WERI-Rb-1 (cell line): Measurements from ENCODE around the gene ATP11A.

Experiments
- DNase-seq: peaks from one replicate; pipeline ENCODE4 v3.0.0-alpha.2; 2020
- H3K27ac ChIP-seq: fragments of 250-450 bp; sonication (Bioruptor Pico); 2 replicates; pipeline ENCODE4 v1.5.1; 2020; ENCODE audit warnings: mild to moderate bottlenecking, moderate library complexity
- H3K27me3 ChIP-seq: fragments of 250-450 bp; sonication (Bioruptor Pico); 2 replicates; pipeline ENCODE4 v1.5.1; 2021; ENCODE audit warnings: mild to moderate bottlenecking, low read depth, moderate library complexity; ENCODE audit not compliant: insufficient read depth, severe bottlenecking
- H3K36me3 ChIP-seq: fragments of 250-450 bp; sonication (Bioruptor Pico); 2 replicates; pipeline ENCODE4 v1.5.1; 2020; ENCODE audit warnings: mild to moderate bottlenecking, moderate library complexity
- H3K4me3 ChIP-seq: 2 replicates; pipeline ENCODE4 v1.5.1; 2011; ENCODE audit warnings: low read depth, mild to moderate bottlenecking, control low read depth, low read length
- H3K9me3 ChIP-seq: fragments of 250-450 bp; sonication (Bioruptor Pico); 2 replicates; pipeline ENCODE4 v1.5.1; 2021; ENCODE audit warnings: mild to moderate bottlenecking, moderate library complexity; ENCODE audit not compliant: severe bottlenecking
- CTCF ChIP-seq: IDR thresholded peaks from 2 replicates; pipeline ENCODE4 v1.5.1; 2011; ENCODE audit warnings: low read depth, mild to moderate bottlenecking, control low read depth, inconsistent platforms, low read length

Gene ATP11A

GRCh38 chr13:112772929-112773328 lies 83.1 kb downstream of the ATP11A start:
- Histone ChIP-seq H3K4me3 (no peak overlapping the region), H3K27ac (peak overlapping the region; percentile 36; the same call in 1 of the 2 replicates), H3K36me3 (no peaks in the 10 kb centered on the region), H3K27me3 (no peaks in the 10 kb centered on the region), H3K9me3 (no peaks in the 10 kb centered on the region)
- peak; percentile 81 for DNase-seq
- no peak for TF ChIP-seq CTCF

- no peak for TF ChIP-seq CTCF
- H3K4me3 ChIP-seq: no peak overlapping the region
- no peaks in the 10 kb centered on the region for H3K36me3 ChIP-seq
- H3K9me3 ChIP-seq: no peaks in the 10 kb centered on the region
- no peaks in the 10 kb centered on the region for H3K27me3 ChIP-seq
- peak overlapping the region; percentile 36 for H3K27ac ChIP-seq
- DNase-seq: no peak
These were observed 84.0 kb downstream of the ATP11A start for GRCh38 chr13:112773601-112774447.

GRCh38 chr13:112774448-112774792 lies 84.6 kb downstream of the ATP11A start:
- H3K36me3 ChIP-seq: no peaks in the 10 kb centered on the region
- no peak overlapping the region for H3K27ac ChIP-seq
- H3K27me3 ChIP-seq: no peaks in the 10 kb centered on the region
- H3K9me3 ChIP-seq: no peaks in the 10 kb centered on the region
- no peak overlapping the region for H3K4me3 ChIP-seq
- no peak for DNase-seq
- TF ChIP-seq CTCF: no peak

- Histone ChIP-seq H3K4me3 (no peak overlapping the region), H3K27me3 (no peaks in the 10 kb centered on the region), H3K36me3 (no peaks in the 10 kb centered on the region), H3K9me3 (no peaks in the 10 kb centered on the region), H3K27ac (no peak overlapping the region)
- no peak for TF ChIP-seq CTCF
- DNase-seq: no peak
These were observed 85.2 kb downstream of the ATP11A start for GRCh38 chr13:112774829-112775565.

GRCh38 chr13:112775791-112776279 lies 86.0 kb downstream of the ATP11A start:
- Histone ChIP-seq H3K27ac (peak overlapping the region; percentile 5; the same call in 1 of the 2 replicates), H3K4me3 (no peak overlapping the region), H3K27me3 (no peaks in the 10 kb centered on the region), H3K9me3 (no peaks in the 10 kb centered on the region), H3K36me3 (no peaks in the 10 kb centered on the region)
- no peak for TF ChIP-seq CTCF
- peak; percentile 70 for DNase-seq
